NCI-H146 treated with DMSO at 0.1 percent for 48 hours (cell line): Measurements from ENCODE around the gene ECE2.
A peak's percentile ranks its signal among the peaks of the same experiment; 100 is the strongest.
"Not testable (repeated sequence)": the region's sequence is repeated elsewhere in the genome, so short reads cannot be mapped to it uniquely, and the experiment has no call there.

Source experiments
- DNase-seq: peaks from one replicate; lab custom pipeline; 2025; ENCODE audit not compliant: unreplicated experiment; lab: John Stamatoyannopoulos, UW

Gene ECE2

GRCh38 chr3:184335661-184336546 is 60.1 kb downstream of the ECE2 start:
- peak; percentile 52 for DNase-seq

GRCh38 chr3:184336547-184337398 is 61.0 kb downstream of the ECE2 start:
- peak; percentile 66 for DNase-seq

GRCh38 chr3:184337399-184337714 is 61.5 kb downstream of the ECE2 start, which contains the start of gene FAM131A:
Gene FAM131A, plus strand, starts transcription at chr3:184337600. Its CDS starts 31 bp downstream, at chr3:184337631.
- no peak for DNase-seq

- no peak for DNase-seq
Observed at GRCh38 chr3:184337981-184338380, 62.2 kb downstream of the ECE2 start.

GRCh38 chr3:184338511-184338945 is 62.7 kb downstream of the ECE2 start:
- DNase-seq: peak; percentile 97

GRCh38 chr3:184339001-184339400 is 63.2 kb downstream of the ECE2 start:
- peak; percentile 71 for DNase-seq

- not testable (repeated sequence) for DNase-seq
Observed at GRCh38 chr3:184339451-184340135, 63.8 kb downstream of the ECE2 start.

- no peak for DNase-seq
Observed at GRCh38 chr3:184341925-184342324, 66.1 kb downstream of the ECE2 start.
